Neuron (in vitro differentiated cells): ENCODE measurements around the gene CNTNAP2.

ENCODE experiments used
- H2AFZ ChIP-seq: one replicate; pipeline ENCODE4 v1.6.1; 2013; ENCODE audit warnings: low read depth, mild to moderate bottlenecking, inconsistent platforms, low read length, moderate library complexity
- H3K27me3 ChIP-seq: one replicate; pipeline ENCODE4 v1.6.1; 2013; ENCODE audit warnings: low read length; ENCODE audit not compliant: insufficient read depth
- H3K36me3 ChIP-seq: one replicate; pipeline ENCODE4 v1.6.1; 2013; ENCODE audit warnings: low read length; ENCODE audit not compliant: insufficient read depth
- H3K4me1 ChIP-seq: one replicate; pipeline ENCODE4 v1.6.1; 2013; ENCODE audit warnings: low read length; ENCODE audit not compliant: insufficient read depth
- H3K4me3 ChIP-seq: 2 replicates; pipeline ENCODE4 v1.5.1; 2013; ENCODE audit warnings: mild to moderate bottlenecking, low read length, moderate library complexity
- H3K9me3 ChIP-seq: one replicate; pipeline ENCODE4 v1.6.1; 2013; ENCODE audit warnings: low read length

Gene CNTNAP2

DNA sequence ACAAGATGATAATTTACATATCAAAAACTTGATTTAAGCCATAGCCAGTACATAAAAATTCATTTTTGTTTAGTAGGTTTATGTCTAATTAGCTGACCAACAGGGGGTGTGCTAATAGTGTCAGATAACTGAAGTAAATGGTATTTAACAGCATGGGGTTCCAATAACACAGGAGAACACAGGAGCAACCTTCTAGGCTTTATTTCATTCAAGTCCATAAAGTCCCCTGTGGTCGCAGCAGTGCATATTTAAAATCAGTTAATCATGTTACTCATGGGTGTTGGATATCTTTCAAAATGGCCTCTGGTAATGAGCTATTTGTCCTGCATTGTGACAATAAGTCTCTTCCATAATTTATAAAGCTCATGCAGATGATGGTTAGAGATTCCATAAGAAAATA is 238.6 kb downstream of the CNTNAP2 start:
- no peaks in the 10 kb centered on the region for H3K4me1 ChIP-seq
- H3K9me3 ChIP-seq, result no peaks in the 10 kb centered on the region
- H3K27me3 ChIP-seq, result no peaks in the 10 kb centered on the region
- H2AFZ ChIP-seq, result no peak overlapping the region
- no peak overlapping the region for H3K4me3 ChIP-seq
- no peaks in the 10 kb centered on the region for H3K36me3 ChIP-seq

DNA sequence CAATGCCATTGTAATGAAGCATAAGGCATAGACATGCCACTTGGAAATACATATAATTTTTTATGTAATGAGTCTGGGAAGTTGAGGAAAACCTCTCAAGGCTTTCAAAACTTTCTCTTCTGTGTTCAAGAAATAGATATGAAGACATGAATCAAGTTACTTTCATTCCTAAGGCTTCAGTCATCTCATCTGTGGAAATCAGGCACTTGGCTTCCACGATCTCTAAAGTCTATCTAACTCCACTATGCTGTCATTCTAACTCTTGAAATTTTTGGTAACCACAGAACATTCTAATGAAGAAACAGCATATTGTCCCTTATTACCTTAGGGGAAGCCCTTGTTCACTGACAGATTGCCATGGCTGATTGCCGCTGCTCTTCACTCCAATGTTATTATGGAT is 242.6 kb downstream of the CNTNAP2 start:
- H3K36me3 ChIP-seq, result no peaks in the 10 kb centered on the region
- no peaks in the 10 kb centered on the region for H3K4me1 ChIP-seq
- H3K27me3 ChIP-seq, result no peaks in the 10 kb centered on the region
- H2AFZ ChIP-seq, result no peak overlapping the region
- H3K4me3 ChIP-seq, result no peak overlapping the region
- no peaks in the 10 kb centered on the region for H3K9me3 ChIP-seq

DNA sequence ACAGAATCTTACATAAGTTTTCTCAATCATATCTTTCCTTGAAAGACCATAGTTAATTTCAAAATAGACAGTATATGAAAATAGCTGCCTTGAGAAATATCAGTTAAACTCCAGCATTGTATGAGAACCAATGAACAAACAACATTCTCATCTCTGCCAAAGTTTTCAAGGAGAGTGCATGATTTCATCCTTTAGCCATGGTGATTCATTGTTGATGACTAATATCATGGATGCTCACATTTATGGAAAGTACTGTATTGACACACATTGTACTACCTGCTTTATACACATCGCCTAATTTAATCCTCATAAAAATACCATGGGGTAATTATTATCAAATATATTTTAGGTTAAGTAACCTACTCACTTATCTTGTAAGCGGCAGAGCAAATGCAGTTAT is 250.3 kb downstream of the CNTNAP2 start:
- no peak overlapping the region for H2AFZ ChIP-seq
- no peaks in the 10 kb centered on the region for H3K27me3 ChIP-seq
- no peak overlapping the region for H3K4me3 ChIP-seq
- no peaks in the 10 kb centered on the region for H3K9me3 ChIP-seq
- H3K36me3 ChIP-seq, result no peaks in the 10 kb centered on the region
- H3K4me1 ChIP-seq, result no peaks in the 10 kb centered on the region

DNA sequence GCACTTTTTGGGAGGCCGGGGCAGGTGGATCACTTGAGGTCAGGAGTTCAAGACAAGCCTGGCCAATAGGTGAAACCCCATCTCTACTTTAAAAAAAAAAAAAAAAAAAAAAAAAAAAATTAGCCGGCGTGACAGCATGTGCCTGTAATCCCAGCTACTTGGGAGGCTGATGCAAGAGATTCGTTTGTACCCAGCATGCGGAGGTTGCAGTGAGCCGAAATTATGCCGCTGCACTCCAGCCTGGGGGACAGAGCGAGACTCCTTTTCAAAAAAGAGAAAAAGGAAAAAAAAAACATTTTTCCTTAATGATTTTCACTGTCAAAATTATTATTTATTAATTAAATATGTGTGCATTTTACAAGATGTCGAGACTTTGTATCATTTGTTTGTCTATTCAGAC is 253.6 kb downstream of the CNTNAP2 start:
- H2AFZ ChIP-seq, result no peak overlapping the region
- no peaks in the 10 kb centered on the region for H3K4me1 ChIP-seq

DNA sequence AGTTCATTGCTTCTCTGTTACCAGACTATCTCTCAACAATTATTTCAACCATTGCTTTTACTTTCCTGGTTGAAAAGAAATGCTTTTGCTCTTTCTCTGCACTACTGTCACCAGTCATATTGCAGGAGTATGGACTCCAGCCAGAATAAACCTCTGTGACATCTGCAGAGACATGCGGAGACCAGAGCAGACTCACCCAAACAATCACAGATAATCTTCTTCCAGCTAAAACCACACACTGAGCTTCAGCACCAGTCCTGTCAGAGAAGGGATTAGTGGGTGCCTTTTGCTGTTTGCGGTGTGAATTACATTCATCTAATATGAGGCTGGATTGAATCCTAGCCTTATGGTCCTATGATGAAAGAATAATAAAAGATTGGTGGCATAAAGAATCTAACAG is 258.6 kb downstream of the CNTNAP2 start:
- Histone ChIP-seq H3K27me3 (no peaks in the 10 kb centered on the region), H3K4me1 (no peaks in the 10 kb centered on the region), H3K36me3 (no peaks in the 10 kb centered on the region), H3K9me3 (no peaks in the 10 kb centered on the region), H3K4me3 (no peak overlapping the region), H2AFZ (no peak overlapping the region)

More for the DNA sequence above, 253.6 kb downstream of the CNTNAP2 start:
- Histone ChIP-seq H3K36me3 (no peaks in the 10 kb centered on the region), H3K9me3 (no peaks in the 10 kb centered on the region), H3K27me3 (no peaks in the 10 kb centered on the region), H3K4me3 (no peak overlapping the region)

DNA sequence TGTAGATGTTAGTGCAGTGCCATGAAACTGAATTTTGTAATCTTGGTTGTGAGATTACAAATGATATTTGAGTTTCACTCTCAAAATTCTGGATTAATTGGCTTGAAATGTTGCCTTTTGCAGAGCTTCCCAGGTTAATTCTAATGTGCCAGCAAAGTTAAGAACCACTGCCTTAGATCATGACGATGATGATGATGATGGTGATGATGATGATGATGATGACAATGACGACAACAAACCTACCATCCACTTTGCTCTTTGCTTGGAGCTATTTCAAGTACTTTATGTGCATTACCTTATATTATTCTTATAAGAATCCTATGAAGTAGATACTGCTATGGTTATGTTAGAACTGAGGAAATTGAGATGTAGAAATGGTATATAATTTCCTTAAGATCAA is 261.6 kb downstream of the CNTNAP2 start:
- H2AFZ ChIP-seq, result no peak overlapping the region
- H3K27me3 ChIP-seq, result no peaks in the 10 kb centered on the region
- H3K4me1 ChIP-seq, result no peaks in the 10 kb centered on the region
- no peak overlapping the region for H3K4me3 ChIP-seq
- H3K9me3 ChIP-seq, result no peaks in the 10 kb centered on the region
- H3K36me3 ChIP-seq, result no peaks in the 10 kb centered on the region

DNA sequence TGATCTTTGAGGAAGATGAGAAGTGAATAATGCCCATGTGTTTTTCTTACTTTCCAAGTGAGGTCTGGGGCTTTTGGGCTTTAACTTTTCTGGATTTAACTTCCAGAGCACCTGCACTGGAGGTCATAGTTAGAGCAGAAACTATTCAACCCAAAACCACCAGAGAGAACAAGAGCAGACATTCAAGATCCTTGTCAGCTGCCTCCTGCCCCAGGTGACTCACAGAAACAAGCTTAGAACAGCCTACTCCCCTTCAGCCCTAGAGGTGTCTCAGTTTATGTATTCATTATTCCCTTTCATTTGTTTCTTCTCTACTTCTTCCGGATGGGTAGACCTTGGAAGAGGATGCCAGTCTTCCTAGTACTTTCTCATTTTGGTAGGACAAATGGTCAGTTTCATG is 270.5 kb downstream of the CNTNAP2 start:
- H3K9me3 ChIP-seq, result no peaks in the 10 kb centered on the region
- H3K4me1 ChIP-seq, result no peaks in the 10 kb centered on the region
- no peaks in the 10 kb centered on the region for H3K27me3 ChIP-seq
- no peak overlapping the region for H3K4me3 ChIP-seq
- no peak overlapping the region for H2AFZ ChIP-seq
- H3K36me3 ChIP-seq, result no peaks in the 10 kb centered on the region

DNA sequence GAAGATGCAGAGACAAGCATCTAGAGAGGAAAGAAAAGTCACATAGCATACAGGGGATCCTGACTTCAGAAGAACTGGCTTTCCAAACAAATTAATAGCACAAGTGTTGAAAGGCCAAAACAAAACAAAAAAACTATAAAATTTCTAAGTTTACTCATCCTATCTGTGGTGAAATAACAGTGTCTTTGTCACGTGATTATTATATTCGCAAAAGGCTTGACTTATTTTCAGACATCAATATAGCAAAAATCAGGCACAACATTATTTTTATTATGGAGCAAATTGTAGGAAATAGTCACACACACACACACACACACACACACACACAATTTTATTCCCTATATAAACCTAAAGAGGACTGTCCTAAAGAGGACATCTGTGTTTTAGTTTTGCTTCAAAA is 272.3 kb downstream of the CNTNAP2 start:
- Histone ChIP-seq H2AFZ (no peak overlapping the region), H3K27me3 (no peaks in the 10 kb centered on the region), H3K36me3 (no peaks in the 10 kb centered on the region), H3K4me1 (no peaks in the 10 kb centered on the region), H3K4me3 (no peak overlapping the region), H3K9me3 (no peaks in the 10 kb centered on the region)

DNA sequence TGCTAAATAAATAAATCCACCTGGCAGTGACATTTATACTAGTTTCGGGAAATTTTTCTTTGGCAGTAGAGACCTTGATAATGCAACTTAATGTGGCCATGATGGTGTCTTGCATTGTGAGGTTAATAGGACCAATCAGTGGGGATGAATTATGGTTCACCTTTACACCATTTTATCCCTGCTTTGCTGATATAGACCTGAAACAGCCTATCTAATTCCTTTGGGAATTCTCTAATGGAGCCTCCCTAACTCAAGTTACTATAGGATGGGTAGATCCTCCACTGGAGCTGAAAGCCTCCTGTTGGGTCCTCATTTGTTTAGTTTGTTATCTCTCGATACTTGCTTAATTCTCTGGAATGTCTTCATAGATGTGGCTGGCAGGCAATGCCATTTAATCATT is 276.7 kb downstream of the CNTNAP2 start:
- H3K4me3 ChIP-seq, result no peak overlapping the region

DNA sequence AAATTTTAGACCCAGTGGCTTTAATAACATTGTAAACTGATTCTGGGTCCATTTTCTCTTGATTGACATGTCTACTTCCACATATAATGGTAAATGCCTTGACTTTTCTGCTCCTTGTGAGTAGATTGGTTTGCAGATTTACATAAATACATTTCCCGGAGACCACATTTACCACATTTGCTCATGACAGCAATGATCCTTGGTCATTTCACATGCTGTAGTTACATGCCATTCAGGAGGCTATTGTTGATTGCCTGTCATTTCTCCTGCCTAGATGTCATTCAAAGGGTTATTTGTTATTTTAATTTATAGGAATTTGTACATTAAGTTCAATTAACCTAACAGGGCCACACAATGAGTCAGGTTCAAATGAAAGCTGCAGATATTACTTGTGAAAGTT is 280.5 kb downstream of the CNTNAP2 start:
- no peak overlapping the region for H2AFZ ChIP-seq
- H3K4me1 ChIP-seq, result no peaks in the 10 kb centered on the region
- H3K27me3 ChIP-seq, result no peaks in the 10 kb centered on the region
- no peaks in the 10 kb centered on the region for H3K9me3 ChIP-seq
- no peak overlapping the region for H3K4me3 ChIP-seq
- H3K36me3 ChIP-seq, result no peaks in the 10 kb centered on the region

More for the DNA sequence above, 276.7 kb downstream of the CNTNAP2 start:
- H3K36me3 ChIP-seq, result no peaks in the 10 kb centered on the region
- no peaks in the 10 kb centered on the region for H3K27me3 ChIP-seq
- H2AFZ ChIP-seq, result no peak overlapping the region
- H3K9me3 ChIP-seq, result no peaks in the 10 kb centered on the region
- no peaks in the 10 kb centered on the region for H3K4me1 ChIP-seq

DNA sequence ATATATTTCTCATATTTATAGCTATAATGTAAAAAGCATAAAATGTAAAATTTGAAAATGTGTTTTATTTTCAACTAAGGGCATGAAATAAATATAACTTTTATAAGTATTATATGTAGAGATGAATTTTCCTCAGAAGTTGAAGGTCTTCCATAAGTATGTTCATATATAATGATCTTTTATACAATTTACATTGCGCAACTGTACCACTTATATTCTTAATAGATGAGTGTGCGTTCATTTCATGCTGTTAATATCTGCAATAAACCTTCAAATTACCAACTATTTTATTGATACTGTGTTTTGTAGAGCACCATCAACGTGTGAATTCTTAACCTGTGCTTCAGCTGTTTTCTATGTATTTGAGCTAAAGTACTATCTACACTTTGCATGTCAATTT is 285.3 kb downstream of the CNTNAP2 start:
- Histone ChIP-seq H3K4me3 (no peak overlapping the region), H3K4me1 (no peaks in the 10 kb centered on the region), H3K27me3 (no peaks in the 10 kb centered on the region), H3K36me3 (no peaks in the 10 kb centered on the region), H2AFZ (no peak overlapping the region), H3K9me3 (no peaks in the 10 kb centered on the region)

DNA sequence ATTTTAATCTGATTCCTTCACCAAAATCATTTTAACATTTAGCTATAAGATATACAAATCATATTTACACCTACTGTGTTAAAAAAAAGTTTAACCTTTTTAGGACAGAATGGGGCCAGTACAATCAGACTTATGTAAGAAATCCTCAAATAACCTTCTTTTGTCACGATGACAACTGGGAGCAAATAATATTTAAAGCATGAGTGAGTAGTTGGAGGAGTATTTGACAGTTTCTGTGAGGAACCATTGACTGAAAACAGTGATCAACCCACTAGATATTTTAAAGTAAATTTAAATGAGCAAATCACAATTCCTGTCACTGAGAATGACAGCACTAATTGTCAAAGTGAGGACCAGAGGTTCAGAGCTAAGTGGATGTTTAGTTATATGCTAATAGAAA is 289.1 kb downstream of the CNTNAP2 start:
- Histone ChIP-seq H3K4me3 (no peak overlapping the region), H3K27me3 (no peaks in the 10 kb centered on the region), H3K4me1 (no peaks in the 10 kb centered on the region), H3K36me3 (no peaks in the 10 kb centered on the region), H2AFZ (no peak overlapping the region), H3K9me3 (no peaks in the 10 kb centered on the region)

DNA sequence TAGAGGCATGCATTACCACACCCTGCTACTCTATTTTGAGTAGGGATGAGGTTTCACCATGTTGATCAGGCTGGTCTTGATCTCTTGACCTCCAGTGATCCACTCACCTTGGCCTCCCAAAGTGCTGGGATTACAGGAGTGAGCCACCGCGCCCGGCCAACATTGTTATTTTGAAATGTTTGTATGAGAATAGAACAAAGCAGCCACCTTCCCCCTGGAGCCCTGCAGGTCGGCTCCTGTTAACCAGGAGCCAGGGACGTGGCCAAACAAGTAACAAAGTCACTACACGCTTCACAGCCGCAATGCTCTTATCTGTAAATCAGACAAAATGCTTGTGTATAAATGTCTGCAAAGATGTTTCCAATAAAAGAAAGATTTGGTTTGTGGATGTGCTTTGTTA is 295.4 kb downstream of the CNTNAP2 start:
- no peaks in the 10 kb centered on the region for H3K9me3 ChIP-seq
- no peak overlapping the region for H3K4me3 ChIP-seq
- H3K4me1 ChIP-seq, result no peaks in the 10 kb centered on the region
- H2AFZ ChIP-seq, result no peak overlapping the region
- H3K36me3 ChIP-seq, result no peaks in the 10 kb centered on the region
- H3K27me3 ChIP-seq, result no peaks in the 10 kb centered on the region

DNA sequence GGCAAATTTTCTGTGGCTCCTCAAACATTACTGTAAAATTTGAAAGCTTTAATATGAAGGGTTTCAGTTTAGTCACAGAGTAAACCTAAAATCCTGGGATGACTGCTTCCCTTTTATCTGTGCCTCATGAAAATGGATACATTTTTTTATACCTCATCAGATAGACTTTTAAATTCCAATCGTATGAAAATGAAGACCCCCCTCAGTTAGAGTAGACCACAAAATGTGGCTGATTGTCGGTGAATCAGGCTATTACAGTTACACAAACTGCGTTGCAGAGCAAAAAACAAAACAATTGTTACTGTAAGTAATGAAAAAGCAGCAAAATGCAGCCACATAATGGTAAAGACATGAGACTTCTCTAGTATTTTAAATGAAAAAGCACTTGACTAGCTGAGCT is 296.2 kb downstream of the CNTNAP2 start:
- Histone ChIP-seq H3K4me1 (no peaks in the 10 kb centered on the region), H2AFZ (no peak overlapping the region), H3K36me3 (no peaks in the 10 kb centered on the region), H3K4me3 (no peak overlapping the region), H3K9me3 (no peaks in the 10 kb centered on the region), H3K27me3 (no peaks in the 10 kb centered on the region)
